ENCODE results near the gene PHTF2. TPM values are rescaled to one million over a fixed set of nuclear protein-coding genes. Genes with fewer than 3 reads are reported as not detected.

Gene PHTF2
- total RNA-seq, 1 experiment from 2014 or later: 26.7 TPM

DNA sequence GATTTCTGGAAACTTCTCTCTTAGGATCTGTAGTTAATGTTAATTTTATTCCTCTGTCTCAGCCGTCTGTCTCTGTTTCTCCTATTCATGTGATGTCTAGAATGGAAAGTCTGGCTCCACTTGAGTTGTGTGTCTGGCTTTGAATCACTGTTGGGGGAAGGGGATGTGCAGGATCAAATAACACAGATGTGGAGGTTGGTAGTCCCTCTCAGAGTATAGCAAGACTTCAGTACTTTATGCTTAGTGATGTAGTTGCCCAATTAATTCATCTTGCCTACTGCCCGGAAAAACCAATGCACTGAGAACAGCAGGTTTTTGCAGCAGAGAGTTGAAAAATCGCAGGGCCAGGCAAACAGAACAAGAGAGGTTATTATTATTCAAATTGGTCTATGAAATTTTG lies 79.2 kb downstream of the PHTF2 start:
- Histone ChIP-seq H3K36me3 (ENCODE audit: control insufficient read depth in 1 of 2, insufficient read depth in 2 of 2, low read length in 2 of 2) (no peaks in the 10 kb centered on the region), H4K20me1 (ENCODE audit: insufficient read depth) (no peaks in the 10 kb centered on the region), H3K4me1 (ENCODE audit: control insufficient read depth in 1 of 2, insufficient read depth in 2 of 2, low read length in 2 of 2) (no peaks in the 10 kb centered on the region), H3K9me2 (ENCODE audit: insufficient read depth) (no peaks in the 10 kb centered on the region), H3K9me3 (ENCODE audit: control insufficient read depth in 1 of 2, insufficient read depth in 1 of 2, low read depth in 1 of 2, low read length in 2 of 2) (no peaks in the 10 kb centered on the region), H3K27ac (ENCODE audit: low read depth, low read length) (no peak overlapping the region), H3K79me2 (ENCODE audit: insufficient read depth, low read length) (no peaks in the 10 kb centered on the region), H3K4me3 (replicated peaks in 1 of 2; ENCODE audit: low read depth in 1 of 2, low read length in 2 of 2) (no peak overlapping the region), H3K27me3 (ENCODE audit: insufficient read depth, low read length) (no peaks in the 10 kb centered on the region), H3K4me2 (ENCODE audit: low read length) (no peak overlapping the region), H2AFZ (ENCODE audit: low read depth, low read length, poor library complexity, severe bottlenecking) (no peak overlapping the region), H3K9ac (ENCODE audit: low read length) (no peak overlapping the region)
- TF ChIP-seq FOSL1 (IDR thresholded peaks at IDR 0.05; ENCODE audit: low read depth): no peak
- no peak for TF ChIP-seq ZNF274 (IDR thresholded peaks at IDR 0.05; ENCODE audit: low read depth, low read length)
- TF ChIP-seq, protein P1, sequence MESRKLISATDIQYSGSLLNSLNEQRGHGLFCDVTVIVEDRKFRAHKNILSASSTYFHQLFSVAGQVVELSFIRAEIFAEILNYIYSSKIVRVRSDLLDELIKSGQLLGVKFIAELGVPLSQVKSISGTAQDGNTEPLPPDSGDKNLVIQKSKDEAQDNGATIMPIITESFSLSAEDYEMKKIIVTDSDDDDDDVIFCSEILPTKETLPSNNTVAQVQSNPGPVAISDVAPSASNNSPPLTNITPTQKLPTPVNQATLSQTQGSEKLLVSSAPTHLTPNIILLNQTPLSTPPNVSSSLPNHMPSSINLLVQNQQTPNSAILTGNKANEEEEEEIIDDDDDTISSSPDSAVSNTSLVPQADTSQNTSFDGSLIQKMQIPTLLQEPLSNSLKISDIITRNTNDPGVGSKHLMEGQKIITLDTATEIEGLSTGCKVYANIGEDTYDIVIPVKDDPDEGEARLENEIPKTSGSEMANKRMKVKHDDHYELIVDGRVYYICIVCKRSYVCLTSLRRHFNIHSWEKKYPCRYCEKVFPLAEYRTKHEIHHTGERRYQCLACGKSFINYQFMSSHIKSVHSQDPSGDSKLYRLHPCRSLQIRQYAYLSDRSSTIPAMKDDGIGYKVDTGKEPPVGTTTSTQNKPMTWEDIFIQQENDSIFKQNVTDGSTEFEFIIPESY (IDR thresholded peaks at IDR 0.05; ENCODE audit: extremely low read depth, insufficient replicate concordance, low read length): no peak
- TF ChIP-seq, protein P2, sequence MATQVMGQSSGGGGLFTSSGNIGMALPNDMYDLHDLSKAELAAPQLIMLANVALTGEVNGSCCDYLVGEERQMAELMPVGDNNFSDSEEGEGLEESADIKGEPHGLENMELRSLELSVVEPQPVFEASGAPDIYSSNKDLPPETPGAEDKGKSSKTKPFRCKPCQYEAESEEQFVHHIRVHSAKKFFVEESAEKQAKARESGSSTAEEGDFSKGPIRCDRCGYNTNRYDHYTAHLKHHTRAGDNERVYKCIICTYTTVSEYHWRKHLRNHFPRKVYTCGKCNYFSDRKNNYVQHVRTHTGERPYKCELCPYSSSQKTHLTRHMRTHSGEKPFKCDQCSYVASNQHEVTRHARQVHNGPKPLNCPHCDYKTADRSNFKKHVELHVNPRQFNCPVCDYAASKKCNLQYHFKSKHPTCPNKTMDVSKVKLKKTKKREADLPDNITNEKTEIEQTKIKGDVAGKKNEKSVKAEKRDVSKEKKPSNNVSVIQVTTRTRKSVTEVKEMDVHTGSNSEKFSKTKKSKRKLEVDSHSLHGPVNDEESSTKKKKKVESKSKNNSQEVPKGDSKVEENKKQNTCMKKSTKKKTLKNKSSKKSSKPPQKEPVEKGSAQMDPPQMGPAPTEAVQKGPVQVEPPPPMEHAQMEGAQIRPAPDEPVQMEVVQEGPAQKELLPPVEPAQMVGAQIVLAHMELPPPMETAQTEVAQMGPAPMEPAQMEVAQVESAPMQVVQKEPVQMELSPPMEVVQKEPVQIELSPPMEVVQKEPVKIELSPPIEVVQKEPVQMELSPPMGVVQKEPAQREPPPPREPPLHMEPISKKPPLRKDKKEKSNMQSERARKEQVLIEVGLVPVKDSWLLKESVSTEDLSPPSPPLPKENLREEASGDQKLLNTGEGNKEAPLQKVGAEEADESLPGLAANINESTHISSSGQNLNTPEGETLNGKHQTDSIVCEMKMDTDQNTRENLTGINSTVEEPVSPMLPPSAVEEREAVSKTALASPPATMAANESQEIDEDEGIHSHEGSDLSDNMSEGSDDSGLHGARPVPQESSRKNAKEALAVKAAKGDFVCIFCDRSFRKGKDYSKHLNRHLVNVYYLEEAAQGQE (IDR thresholded peaks at IDR 0.05; ENCODE audit: low read depth): no peak
- no peak for TF ChIP-seq SP1 (IDR thresholded peaks at IDR 0.05; ENCODE audit: low read depth)
- no peak for TF ChIP-seq EGR1 (IDR thresholded peaks at IDR 0.05; ENCODE audit: low read depth)
- TF ChIP-seq POLR2AphosphoS5 (IDR thresholded peaks at IDR 0.05; ENCODE audit: low read depth, low read length): no peak
- no peak for TF ChIP-seq JUND (IDR thresholded peaks at IDR 0.05)
- TF ChIP-seq SIN3A (IDR thresholded peaks at IDR 0.05; ENCODE audit: low read depth): no peak
- TF ChIP-seq, protein P3, sequence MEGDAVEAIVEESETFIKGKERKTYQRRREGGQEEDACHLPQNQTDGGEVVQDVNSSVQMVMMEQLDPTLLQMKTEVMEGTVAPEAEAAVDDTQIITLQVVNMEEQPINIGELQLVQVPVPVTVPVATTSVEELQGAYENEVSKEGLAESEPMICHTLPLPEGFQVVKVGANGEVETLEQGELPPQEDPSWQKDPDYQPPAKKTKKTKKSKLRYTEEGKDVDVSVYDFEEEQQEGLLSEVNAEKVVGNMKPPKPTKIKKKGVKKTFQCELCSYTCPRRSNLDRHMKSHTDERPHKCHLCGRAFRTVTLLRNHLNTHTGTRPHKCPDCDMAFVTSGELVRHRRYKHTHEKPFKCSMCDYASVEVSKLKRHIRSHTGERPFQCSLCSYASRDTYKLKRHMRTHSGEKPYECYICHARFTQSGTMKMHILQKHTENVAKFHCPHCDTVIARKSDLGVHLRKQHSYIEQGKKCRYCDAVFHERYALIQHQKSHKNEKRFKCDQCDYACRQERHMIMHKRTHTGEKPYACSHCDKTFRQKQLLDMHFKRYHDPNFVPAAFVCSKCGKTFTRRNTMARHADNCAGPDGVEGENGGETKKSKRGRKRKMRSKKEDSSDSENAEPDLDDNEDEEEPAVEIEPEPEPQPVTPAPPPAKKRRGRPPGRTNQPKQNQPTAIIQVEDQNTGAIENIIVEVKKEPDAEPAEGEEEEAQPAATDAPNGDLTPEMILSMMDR (IDR thresholded peaks at IDR 0.05 in 2 of 3, conservative IDR thresholded peaks at IDR 0.05 in 1 of 3; ENCODE audit: borderline replicate concordance in 1 of 3, insufficient read depth in 1 of 3, low read depth in 2 of 3, low read length in 2 of 3): no peak
- TF ChIP-seq YY1 (IDR thresholded peaks at IDR 0.05; ENCODE audit: extremely low read depth, insufficient replicate concordance, low read depth, low read length): no peak
- TF ChIP-seq CEBPB (IDR thresholded peaks at IDR 0.05; ENCODE audit: low read depth): no peak
- TF ChIP-seq, protein P4, sequence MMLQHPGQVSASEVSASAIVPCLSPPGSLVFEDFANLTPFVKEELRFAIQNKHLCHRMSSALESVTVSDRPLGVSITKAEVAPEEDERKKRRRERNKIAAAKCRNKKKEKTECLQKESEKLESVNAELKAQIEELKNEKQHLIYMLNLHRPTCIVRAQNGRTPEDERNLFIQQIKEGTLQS (IDR thresholded peaks at IDR 0.05): no peak
- TF ChIP-seq TCF7L2 (IDR thresholded peaks at IDR 0.05; ENCODE audit: borderline replicate concordance, extremely low read depth, insufficient read depth, insufficient read length): no peak
- TF ChIP-seq EZH2 (IDR thresholded peaks at IDR 0.05): no peak
- TF ChIP-seq POLR2A (IDR thresholded peaks at IDR 0.05; ENCODE audit: borderline replicate concordance, extremely low read depth, insufficient read depth, insufficient read length): no peak
- CTCF ChIA-PET: no interaction called here
- POLR2A ChIA-PET: no interaction called here
- intact Hi-C loops (cut with micrococcal nuclease): no loop called here
- BruUV-seq (replicated peaks): no TSS peak
- ATAC-seq: no peak
- RAD21 ChIA-PET (ENCODE audit: low non-redundant PET in 1 of 2, low total read pairs in 2 of 2, uncharacterized antibody in 2 of 2, unreplicated experiment in 2 of 2): no interaction called here
- DNase-seq (ENCODE audit: low read depth, low spot score): no peak

Measured in HCT116 (cell line).